HG03442 (cell line): ENCODE data around the gene GRM4.
"Not testable (repeated sequence)": the region's sequence is repeated elsewhere in the genome, so short reads cannot be mapped to it uniquely, and the experiment has no call there.

Experiments
- ATAC-seq: cut with Tn5 transposase; IDR thresholded peaks from one replicate; pipeline ENCODE4 v1.9.1; 2021; ENCODE audit warnings: mild to moderate bottlenecking, moderate library complexity; ENCODE audit not compliant: unreplicated experiment

GRM4 gene

DNA sequence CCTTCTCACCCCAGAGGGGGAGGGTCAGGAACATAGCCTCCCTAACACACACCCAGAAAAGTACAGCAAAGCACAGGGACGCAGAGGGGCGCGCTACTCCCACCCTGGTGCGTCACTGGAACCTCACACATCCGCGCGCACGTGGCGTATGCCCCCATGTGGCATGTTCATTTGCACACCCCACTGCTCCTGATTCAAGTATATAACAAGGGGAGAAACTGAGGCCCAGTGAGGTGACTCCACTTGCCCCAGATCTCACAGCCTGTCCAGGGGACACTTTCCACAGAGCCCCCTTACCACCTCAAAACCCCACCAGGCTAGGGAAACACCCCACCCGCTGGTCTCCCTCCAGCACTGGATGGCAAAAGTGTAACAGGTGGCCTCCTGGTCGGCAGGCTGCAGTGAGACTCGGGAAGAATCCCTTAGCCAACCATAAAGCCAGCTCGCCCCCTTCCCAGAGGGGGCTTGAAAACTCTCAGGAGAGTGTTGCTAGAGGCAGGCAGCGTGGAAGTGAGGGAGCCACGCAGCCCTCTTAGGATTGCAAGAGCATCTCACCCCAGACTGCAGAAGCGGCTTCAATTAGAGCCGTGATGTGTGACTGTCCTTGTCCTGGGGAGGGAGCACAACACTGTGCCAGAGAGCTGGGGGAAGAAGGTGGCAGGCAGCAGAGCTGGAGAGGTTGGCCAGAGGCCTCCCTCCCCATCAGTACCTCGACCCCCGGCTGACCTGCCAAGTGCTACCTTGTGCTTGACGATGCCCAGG is at the start of gene GRM4:
Gene GRM4, minus strand, starts transcription at position 67 of the 762 bp plus-strand sequence. CDS start 12,591 bp downstream, outside the sequence.
- no peak for ATAC-seq

DNA sequence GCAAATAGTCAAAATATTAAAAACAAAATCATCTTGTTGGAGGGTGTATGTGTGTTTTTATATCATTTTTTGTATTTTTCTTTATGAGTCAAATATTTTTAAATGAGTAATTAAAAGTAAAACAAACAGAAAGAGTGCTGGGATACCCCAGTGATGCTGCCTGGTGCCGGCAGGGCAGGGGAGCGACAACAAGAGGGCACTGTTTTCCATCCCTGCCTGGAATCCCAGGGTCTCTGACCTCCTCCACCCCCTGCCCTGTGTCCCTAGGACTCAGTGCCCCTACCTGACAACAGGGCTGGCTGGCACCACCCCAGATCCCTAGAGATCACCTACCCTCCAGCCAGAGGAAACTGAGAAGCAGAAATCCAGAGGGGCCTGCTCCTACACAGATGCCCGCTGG is 48.9 kb upstream of the GRM4 start:
- ATAC-seq: no peak

DNA sequence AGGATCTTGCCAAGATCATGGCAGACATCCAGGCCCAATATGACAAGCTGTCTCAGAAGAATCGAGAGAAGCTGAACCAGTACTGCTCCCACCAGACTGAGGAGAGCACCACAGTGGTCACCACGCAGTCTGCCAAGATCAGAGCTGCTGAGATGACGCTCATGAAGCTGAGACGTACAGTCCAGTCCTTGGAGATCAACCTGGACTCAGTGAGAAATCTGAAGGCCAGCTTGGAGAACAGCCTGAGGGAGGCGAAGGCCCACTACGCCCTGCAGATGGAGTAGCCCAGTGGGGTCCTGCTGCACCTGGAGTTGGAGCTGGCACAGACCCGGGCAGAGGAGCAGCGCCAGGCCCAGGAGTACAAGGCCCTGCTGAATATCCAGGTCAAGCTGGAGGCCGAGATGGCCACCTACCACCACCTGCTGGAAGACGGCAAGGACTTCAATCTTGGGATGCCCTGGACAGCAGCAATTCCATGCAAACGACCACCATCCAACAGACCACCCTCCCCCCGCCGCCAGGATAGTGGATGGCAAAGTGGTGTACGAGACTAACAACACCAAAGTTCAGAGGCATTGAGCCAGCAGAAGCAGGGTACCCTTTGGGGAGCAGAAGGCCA is 44.7 kb upstream of the GRM4 start:
- ATAC-seq: no peak

DNA sequence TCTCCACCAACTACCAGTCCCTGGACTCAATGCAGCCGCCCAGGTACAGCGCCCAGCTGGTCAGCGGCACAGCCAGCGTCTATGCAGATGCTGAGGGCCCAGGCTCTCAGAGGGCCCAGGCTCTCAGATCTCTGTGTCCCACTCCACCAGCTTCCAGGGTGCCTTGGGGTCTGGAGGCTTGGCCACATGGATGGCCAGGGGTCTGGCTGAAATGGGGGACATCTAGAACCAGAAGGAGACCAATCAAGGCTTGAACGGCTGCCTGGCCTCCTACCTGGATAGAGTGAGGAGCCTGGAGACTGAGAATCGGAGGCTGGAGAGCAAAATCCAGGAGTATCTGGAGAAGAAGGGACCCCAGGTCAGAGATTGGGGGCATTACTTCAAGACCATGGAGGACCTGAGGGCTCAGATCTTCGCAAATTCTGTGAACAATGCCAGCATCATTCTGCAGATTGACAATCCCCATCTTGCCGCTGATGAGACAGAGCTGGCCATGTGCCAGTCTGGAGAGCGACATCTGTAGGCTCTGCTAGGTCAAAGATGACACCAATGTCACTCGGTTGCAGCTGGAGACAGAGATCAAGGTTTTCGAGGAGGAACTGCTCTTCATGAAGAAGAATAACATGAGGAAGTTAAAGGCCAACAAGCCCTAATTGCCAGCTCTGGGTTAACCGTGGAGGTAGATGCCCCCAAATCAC is 44.1 kb upstream of the GRM4 start:
- no peak for ATAC-seq

DNA sequence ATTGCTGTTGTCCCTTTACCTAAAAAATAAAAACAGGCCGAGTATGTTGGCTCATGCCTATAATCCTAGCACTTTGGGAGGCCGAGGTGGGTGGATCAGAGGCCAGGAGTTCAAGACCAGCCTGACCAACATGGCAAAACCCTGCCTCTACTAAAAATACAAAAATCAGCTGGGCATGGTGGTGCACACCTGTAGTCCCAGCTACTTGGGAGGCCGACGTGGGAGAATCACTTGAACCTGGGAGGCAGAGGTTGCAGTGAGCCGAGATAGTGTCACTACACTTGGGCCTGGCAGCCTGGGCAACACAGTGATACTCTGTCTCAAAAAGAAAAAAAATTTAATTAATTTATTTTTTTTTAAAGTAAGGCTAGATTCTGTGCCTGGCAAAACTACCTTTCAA is 38.8 kb upstream of the GRM4 start:
- ATAC-seq: not testable (repeated sequence)

DNA sequence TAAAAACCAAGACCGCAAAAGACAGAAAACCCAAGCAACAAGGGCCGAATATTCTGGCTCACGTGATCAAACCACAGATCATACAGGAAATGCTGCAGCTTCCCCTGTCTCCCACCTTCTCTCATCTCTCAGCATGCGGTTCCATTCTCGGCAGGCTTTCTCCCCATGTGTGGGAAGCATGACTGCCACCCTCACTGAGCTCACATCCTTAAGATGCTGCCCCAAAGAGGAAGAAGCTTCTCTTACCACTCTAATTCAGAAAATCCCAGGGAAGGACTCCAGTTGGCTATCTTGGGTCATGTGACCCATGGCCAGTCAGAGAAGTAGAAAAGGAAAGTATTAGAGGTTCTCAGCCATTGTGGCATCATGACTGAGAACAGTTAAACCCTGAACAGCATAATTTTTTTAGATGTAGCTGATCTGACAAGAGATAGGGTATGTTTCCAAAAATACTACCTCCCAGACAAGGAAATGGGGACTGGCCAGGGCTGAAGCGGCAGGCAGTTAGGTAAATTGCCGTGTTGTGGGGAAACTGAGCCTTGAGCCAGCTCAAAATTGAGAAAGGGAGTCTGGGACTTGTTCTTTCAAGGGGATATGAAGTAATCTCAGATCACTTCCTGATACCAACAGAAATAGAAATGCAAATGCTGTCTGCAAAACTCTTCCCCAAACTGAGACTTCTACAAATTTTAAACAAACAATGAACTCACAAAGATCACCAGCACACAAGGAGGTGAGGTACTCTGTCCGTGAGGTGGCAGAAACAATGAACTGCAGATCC is 37.1 kb upstream of the GRM4 start:
- ATAC-seq: no peak

DNA sequence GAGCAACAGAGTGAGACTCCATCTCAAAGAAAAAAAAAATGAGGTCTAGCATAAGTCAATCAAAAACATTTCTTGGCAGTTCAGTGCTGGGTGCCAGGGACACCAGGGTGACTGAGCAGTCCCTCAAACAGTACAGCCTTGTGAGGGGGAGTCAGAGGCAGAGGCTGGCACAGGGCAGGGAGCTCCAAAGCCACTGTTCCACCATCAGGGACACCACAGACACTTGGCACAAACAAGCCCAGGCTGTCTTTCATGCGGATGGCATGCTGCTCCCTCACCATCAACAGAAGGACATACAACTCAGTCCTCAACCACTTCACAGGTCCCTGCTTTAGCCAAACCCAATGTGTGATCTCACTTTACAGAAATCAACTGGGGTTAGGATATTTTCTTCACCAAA is 36.0 kb upstream of the GRM4 start:
- no peak for ATAC-seq

DNA sequence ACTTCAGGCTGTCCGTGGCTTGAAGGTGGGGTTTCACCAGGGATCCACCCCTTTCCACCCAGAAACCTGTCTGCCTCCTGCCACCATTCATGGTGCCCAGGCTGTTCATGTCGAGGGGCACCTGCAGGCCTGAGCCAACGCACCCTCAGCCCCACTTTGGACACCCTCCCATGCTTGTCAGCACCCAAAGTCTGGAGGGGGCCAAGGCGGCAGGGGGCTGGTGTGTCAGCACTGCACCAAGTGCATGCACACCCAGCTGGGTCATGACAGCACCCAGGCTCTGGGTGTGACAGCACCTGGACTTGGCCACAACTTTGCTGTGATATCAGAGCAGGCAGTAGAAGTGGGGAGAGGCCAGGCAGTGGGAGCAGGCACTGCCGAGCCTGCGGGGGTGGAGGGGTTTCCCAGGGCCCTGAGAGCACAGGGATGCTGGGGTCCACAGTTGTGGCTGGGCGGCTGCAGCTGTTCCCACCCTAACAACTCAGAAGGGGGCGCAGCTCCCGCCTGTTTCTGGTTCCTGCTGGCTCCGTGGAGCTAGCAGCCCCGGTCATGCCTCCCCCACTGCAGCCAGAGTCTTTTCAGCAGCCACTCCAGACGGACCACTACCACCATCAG is 33.3 kb upstream of the GRM4 start:
- ATAC-seq: no peak

DNA sequence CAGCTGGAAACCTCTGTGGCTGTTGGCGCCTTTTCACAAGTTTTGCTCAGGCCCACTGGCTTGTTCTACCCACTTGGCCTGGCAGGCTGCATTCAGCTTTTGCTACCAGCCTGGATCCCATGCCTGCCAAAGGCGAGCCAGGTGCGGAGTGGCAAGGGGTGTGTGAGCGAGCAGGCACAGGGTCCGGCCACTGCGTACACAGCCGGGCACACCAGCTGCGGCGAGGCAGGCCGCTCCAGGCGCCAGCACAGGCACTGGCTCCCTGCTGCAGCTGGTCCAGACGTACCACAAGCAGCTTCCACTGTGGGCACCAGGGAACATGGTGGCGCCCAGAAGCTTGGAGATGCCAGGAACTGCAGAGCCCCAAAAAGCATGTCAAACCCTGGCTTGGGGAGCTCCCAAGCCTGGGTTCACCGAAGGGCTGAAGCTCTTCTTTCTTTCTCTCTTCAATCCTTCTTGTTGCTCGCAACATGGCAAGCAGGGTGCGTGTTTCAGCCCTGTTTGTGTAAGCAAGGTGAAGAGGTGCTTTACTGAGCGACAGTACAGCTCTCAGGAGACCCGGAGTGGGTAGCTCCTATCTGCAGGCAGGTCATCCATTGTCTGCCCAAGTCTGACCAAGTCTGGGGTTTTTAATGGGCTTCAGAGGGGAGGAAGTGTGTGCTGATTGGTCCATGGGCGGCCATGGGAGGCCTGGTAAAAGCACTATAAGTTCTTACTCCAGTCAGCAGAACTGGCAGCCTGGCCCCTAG is 32.6 kb upstream of the GRM4 start:
- ATAC-seq: no peak

DNA sequence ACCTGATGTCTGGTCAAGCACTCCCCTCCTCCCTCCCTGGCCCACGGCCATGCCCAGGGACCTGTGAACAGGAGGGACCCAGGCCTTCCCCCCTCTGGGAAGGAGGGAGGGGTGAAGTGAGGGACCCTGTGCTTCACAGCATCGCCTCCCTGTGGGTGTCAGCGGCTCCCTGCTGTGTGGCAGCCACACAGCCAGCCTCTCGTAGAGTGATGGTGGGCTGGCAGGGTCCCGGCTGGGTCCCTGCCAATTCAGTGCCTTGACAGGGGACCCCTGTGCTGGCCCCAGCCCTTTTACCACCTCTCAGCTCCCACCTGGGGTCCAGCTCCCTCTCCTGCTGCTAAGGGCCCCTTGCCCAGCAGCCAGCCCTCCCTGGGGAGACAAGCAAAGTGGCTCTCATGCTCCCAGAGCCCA is 31.3 kb upstream of the GRM4 start:
- ATAC-seq: no peak

DNA sequence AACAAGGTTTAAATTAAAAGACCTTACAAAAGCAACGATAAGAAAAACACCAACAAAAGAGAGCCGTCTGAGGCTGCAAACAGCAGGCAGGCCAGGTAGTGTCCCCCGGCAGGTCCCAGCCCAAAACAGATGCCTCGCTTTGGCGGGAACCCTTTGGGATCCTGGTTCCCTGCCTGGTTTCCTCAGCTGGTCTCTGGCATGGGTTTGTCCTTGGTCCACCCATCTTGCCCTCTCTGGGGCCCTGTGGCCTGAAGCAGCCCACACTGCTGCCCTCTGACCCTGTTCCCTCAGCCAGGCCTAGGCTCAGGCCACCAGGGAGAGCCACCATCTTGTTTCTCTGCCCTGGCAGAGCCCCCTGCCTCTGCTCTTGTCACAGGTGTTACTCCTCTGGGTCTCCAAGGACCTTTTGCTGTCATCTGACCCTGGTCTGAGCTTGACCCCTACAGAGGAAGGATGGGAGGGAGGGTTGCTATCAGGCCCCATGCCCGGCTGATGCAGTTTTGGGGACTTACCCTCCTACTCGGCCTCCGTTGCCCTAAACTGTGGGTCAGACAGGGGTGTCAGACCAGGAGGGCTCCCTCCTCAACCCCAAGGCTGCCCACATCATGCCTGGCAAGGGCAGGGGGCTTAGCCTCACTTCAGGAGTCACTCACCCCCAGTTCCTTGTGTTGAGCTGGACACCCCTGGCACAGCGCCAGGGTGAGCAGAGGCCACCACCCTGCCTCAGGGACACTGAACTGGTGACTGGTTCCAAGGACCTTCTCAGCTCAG is 30.6 kb upstream of the GRM4 start:
- no peak for ATAC-seq

DNA sequence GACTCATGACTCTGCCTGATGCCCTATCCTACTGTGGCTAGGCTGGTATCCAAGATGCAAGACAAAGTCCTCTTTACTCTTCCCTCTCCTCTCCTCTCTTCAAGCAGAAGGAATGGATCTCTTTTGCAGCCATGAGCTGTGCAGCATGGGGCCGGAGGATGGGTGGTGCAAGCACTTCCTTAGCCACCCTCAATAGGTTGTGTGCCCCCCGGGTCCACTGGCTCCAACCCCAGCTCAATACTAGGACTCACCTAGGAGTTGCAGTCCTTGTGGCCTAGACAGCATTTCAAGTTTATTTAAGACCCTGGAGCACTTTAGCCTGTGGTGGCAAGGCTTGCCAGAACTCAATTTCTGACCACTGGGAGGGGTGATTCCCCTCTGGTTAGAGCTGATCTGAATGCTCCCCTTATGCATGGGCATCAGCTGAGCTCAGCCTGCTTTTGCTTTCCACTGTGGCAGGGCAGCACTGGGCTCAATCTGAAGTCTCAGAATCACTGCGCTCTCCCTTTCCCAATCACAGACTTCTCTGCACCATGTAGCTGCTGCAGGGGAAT is 29.0 kb upstream of the GRM4 start:
- ATAC-seq: no peak

DNA sequence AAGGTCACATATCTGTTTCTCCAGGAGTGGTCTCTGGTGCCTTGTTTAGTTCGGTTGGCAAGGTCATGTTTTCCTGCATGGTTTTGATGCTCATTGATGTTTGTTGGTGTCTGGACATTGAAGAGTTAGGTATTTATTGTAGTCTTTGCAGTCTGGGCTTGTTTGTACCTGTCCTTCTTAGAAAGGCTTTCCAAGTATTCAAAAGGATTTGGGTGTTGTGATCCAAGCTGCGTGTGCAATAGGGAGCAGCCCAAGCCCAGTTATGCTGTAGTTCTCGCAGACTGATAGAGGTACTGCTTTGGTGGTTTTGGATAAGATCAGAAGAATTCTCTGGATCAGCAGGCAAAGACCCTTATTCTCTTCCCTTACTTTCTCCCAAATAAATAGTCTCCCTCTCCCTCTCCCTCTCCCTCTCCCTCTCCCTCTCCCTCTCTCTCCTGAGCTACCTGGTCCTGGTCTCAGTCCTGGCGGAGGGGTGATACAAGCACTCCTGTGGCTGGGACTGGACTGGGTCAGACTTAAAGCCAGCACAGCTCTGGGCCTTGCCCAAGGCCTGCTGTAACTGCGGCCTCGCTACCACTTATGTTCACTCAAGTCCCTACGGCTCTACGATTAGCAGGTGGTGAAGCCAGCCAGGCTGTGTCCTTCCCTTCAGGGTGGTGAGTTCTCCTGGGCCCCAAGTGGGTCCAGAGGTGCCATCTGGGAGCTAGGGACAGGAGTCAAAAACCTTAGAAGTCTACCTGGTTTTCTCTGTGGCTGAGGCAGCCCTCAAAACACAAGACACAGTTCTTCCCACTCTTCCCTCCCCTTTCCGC is 27.3 kb upstream of the GRM4 start:
- no peak for ATAC-seq

DNA sequence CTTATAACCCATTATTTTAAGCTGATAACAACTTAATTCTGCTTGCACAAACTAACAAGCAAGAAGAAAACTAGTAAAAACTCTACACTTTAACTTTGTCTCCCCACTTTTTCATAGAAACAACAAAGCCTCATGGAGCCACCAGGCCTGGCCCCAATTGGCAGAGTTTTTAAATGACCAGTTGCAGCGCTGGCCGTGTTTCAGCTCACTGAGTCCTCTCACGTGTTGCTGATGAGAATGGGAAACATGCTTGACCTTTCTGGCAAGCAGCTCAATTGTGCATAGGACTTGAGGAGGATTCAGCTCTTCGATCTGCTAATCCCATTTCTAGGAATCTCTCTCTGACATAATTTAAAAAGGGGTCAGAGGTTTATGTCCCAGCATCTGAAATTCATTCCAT is 24.5 kb upstream of the GRM4 start:
- ATAC-seq: no peak

DNA sequence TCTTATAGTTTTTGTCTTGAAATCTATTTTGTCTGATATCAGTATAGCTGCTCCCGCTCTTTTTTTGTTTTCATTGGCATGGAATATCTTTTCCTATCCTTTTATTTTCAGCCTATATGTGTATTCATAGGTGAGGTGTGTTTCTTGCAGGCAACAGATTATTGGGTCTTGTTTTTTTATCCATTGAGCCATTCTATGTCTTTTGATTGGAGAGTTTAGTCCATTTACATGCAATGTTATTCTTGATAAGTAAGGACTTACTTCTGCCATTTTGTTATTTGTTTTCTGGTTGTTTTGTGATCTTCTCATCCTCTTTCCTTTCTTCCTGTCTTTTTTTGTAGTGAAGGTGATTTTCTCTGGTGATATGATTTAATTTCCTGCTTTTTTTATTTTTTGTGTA is 24.0 kb upstream of the GRM4 start:
- ATAC-seq: no peak

DNA sequence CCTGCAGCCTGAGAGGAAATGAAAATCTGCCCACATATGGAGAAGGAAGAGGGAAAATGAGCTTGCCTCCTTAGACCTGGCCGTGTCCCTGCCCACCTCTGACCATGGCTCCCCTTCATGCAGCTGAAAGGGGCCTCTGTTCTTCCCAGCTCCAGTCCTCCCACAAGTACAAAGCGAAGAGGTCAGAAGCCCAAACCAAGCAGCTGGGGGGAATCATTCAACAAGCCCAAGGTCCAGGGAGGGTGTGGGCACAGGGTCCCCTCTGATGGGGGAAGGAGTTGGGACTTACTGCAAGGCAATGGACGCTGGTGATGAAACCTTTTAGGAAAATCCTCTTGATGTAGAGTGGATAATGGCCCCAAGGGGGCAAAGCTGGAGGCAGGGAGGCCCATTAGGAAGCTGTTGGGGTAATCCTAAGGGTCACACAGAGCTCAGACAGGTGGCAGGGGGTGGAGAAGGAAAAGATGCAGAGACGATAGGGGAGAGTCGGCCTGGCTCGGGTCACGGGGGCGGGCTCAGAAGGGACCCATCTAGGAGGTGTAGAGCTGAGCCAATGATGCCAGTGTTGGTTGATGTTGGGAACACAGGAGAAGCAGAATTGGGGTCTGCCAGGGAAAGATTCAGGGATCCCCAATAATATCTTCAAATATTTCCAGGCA is 16.1 kb upstream of the GRM4 start:
- ATAC-seq: no peak

DNA sequence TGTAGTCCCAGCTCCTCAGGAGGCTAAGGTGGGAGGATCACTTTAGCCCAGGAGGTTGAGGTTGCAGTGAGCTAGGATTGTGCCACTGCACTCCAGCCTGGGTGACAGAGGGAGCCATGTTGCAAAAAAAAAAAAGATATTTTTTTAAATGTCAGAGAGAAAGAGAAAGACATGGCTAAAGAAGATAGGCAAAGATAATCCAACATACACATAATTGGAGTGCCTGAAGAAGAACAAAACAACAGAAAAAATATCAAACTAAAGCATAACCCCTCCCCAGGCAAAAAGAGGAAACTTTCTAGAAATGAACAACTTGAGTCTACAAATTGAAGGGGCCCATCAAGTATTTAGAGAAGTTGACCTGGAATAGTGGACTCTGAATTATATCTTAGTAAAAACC is 14.0 kb upstream of the GRM4 start:
- no peak for ATAC-seq

DNA sequence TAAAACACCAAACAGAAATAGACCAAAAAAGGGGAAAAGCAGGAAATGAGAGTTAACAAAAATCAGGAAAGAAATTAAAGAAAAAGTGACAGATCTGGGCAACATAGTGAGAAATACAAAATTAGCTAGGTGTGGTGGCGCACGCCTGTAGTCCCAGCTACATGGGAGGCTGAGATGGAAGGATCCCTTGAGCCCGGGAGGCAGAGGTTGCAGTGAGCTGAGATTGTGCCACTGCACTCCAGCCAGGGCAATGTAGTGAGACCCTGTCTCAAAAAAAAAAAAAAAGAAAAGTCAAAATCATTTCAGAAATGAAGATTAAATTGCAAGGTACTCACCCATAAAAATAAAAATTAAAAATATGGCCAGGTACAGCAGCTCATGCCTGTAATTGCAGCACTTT is 13.0 kb upstream of the GRM4 start:
- ATAC-seq: no peak
